Measurements from ENCODE around the gene CHSY3. TPM values are rescaled to one million over a fixed set of nuclear protein-coding genes. Genes with fewer than 3 reads are reported as not detected.

CHSY3 gene
- total RNA-seq, 1 donor from 2014 or later: 0.85 TPM

GRCh38 chr5:130035388-130035787 is 131.1 kb downstream of the CHSY3 start:
- no peak for TF ChIP-seq CTCF (IDR thresholded peaks at IDR 0.05; ENCODE audit: borderline replicate concordance)
- H3K27ac ChIP-seq (replicated peaks): no peak overlapping the region
- H3K27me3 ChIP-seq (ENCODE audit: low read depth): no peaks in the 10 kb centered on the region
- no peak for DNase-seq
- peaks cover 5% of the 10 kb centered on the region for H3K9me3 ChIP-seq (replicated peaks)
- no peak overlapping the region for H3K4me3 ChIP-seq
- no peaks in the 10 kb centered on the region for H3K36me3 ChIP-seq
- intact Hi-C loops (cut with micrococcal nuclease): no loop called here
- no peaks in the 10 kb centered on the region for H3K4me1 ChIP-seq

GRCh38 chr5:130037905-130038304 is 133.6 kb downstream of the CHSY3 start:
- no peaks in the 10 kb centered on the region for H3K4me1 ChIP-seq
- intact Hi-C loops (cut with micrococcal nuclease): no loop called here
- no peaks in the 10 kb centered on the region for H3K36me3 ChIP-seq
- no peak overlapping the region for H3K4me3 ChIP-seq
- no peak for TF ChIP-seq CTCF (IDR thresholded peaks at IDR 0.05; ENCODE audit: borderline replicate concordance)
- H3K9me3 ChIP-seq (replicated peaks): peaks cover 5% of the 10 kb centered on the region
- no peak overlapping the region for H3K27ac ChIP-seq (replicated peaks)
- DNase-seq: no peak
- H3K27me3 ChIP-seq (ENCODE audit: low read depth): no peaks in the 10 kb centered on the region

- no peak for TF ChIP-seq CTCF (IDR thresholded peaks at IDR 0.05; ENCODE audit: borderline replicate concordance)
- no peak overlapping the region for H3K4me3 ChIP-seq
- no peak for DNase-seq
- no peak overlapping the region for H3K27ac ChIP-seq (replicated peaks)
- no peaks in the 10 kb centered on the region for H3K27me3 ChIP-seq (ENCODE audit: low read depth)
- no peaks in the 10 kb centered on the region for H3K36me3 ChIP-seq
- no peaks in the 10 kb centered on the region for H3K4me1 ChIP-seq
- intact Hi-C loops (cut with micrococcal nuclease): no loop called here
- H3K9me3 ChIP-seq (replicated peaks): no peaks in the 10 kb centered on the region
Observed at GRCh38 chr5:130043834-130044233, 139.6 kb downstream of the CHSY3 start.

GRCh38 chr5:130045334-130045733 is 141.1 kb downstream of the CHSY3 start:
- no peak for DNase-seq
- Histone ChIP-seq H3K9me3 (replicated peaks) (no peaks in the 10 kb centered on the region), H3K27ac (replicated peaks) (no peak overlapping the region), H3K27me3 (ENCODE audit: low read depth) (no peaks in the 10 kb centered on the region), H3K36me3 (no peaks in the 10 kb centered on the region), H3K4me3 (no peak overlapping the region), H3K4me1 (no peaks in the 10 kb centered on the region)
- no peak for TF ChIP-seq CTCF (IDR thresholded peaks at IDR 0.05; ENCODE audit: borderline replicate concordance)
- intact Hi-C loops (cut with micrococcal nuclease): no loop called here

- no peaks in the 10 kb centered on the region for H3K4me1 ChIP-seq
- TF ChIP-seq CTCF (IDR thresholded peaks at IDR 0.05; ENCODE audit: borderline replicate concordance): no peak
- H3K4me3 ChIP-seq: no peak overlapping the region
- no peaks in the 10 kb centered on the region for H3K36me3 ChIP-seq
- DNase-seq: no peak
- no peak overlapping the region for H3K27ac ChIP-seq (replicated peaks)
- H3K9me3 ChIP-seq (replicated peaks): no peaks in the 10 kb centered on the region
- H3K27me3 ChIP-seq (ENCODE audit: low read depth): no peaks in the 10 kb centered on the region
- intact Hi-C loops (cut with micrococcal nuclease): no loop called here
Observed at GRCh38 chr5:130050585-130050984, 146.3 kb downstream of the CHSY3 start.

GRCh38 chr5:130052752-130053151 is 148.5 kb downstream of the CHSY3 start:
- intact Hi-C loops (cut with micrococcal nuclease): no loop called here
- H3K9me3 ChIP-seq (replicated peaks): no peaks in the 10 kb centered on the region
- H3K27ac ChIP-seq (replicated peaks): no peak overlapping the region
- no peaks in the 10 kb centered on the region for H3K36me3 ChIP-seq
- no peak for DNase-seq
- TF ChIP-seq CTCF (IDR thresholded peaks at IDR 0.05; ENCODE audit: borderline replicate concordance): no peak
- H3K4me1 ChIP-seq: no peaks in the 10 kb centered on the region
- no peak overlapping the region for H3K4me3 ChIP-seq
- no peaks in the 10 kb centered on the region for H3K27me3 ChIP-seq (ENCODE audit: low read depth)
